Amniotic epithelial cell (primary cell): ENCODE measurements around the gene CD7.

Experiments
- DNase-seq: peaks from one replicate; pipeline ENCODE4 v3.0.0-alpha.2; 2010; ENCODE audit warnings: low read depth

CD7 gene

DNA sequence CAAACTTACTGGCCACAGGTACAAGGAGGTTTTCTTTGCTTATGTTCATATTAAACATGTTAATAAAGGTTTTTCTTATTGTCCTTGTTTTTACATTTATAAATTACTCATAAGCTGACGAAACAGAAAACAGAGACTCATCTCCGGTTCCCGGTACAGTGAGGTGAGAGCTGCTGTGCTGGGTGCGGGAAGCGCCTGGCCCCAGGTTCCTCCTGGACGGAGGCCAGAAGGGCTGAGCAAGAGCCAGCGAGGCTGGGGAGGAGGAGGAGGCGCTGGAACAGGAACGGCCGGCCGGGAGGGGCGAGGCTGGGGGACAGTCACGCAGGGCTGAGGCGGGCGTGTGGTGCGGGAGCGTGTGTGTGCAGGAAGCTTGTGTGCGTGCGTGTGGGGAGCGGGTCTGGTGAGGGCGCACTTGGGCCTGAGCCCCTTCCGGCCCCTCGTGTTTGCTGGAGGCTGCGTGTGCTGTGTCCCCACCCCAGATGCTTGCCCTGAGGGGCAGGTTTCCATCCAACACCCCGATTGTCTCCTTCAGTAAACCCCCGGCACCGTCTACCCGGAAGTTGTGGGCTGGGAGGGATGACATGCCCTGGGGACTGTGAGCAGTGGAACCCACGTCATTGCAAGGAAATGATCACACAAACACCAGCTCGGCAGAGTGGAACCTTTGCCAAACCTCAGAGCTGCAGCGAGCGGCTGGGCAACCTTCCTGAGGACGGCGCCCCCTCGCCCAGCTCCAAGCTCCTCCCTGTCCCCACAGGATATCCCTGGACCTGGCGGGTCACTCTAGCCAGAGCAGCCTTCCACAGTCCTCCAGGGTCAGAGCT is 19.5 kb downstream of the CD7 start:
- DNase-seq: peak; percentile 94

DNA sequence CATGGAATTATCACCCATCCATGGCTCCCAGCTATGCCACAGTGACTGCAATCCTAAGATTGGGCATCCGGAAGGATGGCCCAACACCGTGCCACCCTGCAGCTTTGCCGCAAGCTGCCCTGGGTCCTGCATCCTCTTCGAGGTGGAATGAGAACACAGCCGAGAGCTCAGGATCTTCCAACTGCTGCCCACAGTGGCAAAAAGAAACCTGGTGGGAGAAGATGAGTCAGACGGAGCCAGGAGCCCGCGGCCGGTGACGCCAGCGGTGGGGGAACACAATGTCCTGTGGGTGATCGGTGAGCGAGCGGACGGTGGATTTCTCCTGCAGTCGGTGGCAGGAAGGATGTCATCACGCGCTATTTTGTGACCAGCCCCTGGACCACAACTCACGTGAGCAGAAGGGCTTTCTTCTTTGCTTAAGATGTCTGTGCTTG is 20.1 kb downstream of the CD7 start:
- DNase-seq: peak; percentile 93

GRCh38 chr17:82296511-82297279 is 20.7 kb downstream of the CD7 start:
- peak; percentile 62 for DNase-seq

DNA sequence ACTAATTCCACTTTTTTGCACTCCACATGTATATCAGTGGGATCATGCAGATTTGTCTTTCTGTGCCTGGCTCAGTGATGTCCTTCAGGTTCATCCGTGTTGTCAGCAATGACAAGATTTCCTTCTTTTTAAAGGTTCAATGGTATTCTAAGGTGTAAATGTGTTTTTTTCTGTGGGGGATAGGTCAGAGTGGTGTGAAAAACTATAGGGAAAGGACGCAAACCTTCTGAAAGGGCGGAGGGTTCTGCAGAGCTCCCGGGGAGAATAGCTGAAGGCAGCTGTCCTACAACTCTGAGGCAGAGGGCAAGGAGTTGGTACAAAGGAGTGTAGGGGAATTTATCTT is 22.0 kb downstream of the CD7 start:
- no peak for DNase-seq

GRCh38 chr17:82294064-82294773 is 23.2 kb downstream of the CD7 start:
- no peak for DNase-seq

- peak; percentile 99 for DNase-seq
These were observed 24.9 kb downstream of the CD7 start for GRCh38 chr17:82292251-82293154.

GRCh38 chr17:82291582-82292250 is 25.7 kb downstream of the CD7 start:
- DNase-seq: no peak

- peak; percentile 74 for DNase-seq
These were observed 29.3 kb downstream of the CD7 start for GRCh38 chr17:82287868-82288801.

- DNase-seq: no peak
These were observed 30.2 kb downstream of the CD7 start for GRCh38 chr17:82287013-82287867.

DNA sequence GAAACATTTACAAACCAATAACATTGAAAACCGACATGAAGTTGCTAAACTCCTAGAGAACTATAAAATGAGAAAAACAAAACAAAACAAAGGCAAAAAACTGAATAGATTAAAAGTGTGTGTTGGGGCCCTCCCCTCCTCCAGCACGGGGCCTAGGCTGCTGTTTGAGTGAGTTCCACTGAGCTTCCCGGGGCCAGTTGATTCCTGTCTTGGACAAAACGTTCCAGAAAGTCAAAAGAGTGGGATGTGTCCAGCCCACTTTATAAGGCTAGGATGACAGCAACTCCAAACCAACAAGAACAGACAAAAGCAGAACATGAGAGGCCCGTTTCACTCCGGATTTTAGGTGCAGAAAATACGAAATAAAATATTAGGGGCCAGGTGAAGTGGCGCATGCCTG is 32.3 kb downstream of the CD7 start:
- no peak for DNase-seq

GRCh38 chr17:82283208-82283749 is 34.1 kb downstream of the CD7 start:
- DNase-seq: peak; percentile 82

- DNase-seq: no peak
These were observed 34.9 kb downstream of the CD7 start for GRCh38 chr17:82282239-82283207.

DNA sequence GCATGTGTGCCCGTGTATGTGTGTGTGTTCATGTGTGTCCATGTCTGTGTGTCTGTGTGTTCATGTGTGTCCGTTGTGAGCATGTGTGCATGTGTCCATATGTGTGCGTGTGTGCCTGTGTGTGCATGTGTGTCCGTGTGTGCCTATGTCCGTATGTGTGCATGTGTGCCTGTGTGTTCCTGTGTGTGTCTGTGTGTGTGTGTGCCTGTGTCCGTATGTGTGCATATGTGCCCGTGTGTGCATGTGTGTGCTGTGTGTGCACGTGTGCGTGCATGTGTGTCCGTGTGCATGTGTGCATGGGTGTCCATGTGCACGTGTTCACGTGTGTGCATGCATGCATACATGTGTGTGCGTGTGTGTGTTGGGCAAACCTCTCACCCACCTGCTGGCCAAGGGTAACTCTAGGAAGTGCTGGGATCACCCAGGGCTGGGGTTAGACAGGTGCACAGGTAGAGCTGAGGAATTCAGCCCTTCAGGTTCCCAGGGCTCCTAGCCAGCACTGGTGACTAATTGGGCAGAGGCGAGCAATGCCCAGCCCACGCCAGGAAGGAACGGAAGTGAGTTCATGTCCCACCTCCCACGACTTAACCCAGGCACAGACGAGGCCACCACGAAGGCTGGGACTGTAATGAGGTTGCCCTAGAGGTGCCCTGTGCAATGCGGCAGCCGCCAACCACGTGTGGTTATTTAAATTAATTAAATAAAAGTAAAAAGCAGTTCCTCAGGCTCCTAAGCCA is 35.7 kb downstream of the CD7 start:
- DNase-seq: no peak

DNA sequence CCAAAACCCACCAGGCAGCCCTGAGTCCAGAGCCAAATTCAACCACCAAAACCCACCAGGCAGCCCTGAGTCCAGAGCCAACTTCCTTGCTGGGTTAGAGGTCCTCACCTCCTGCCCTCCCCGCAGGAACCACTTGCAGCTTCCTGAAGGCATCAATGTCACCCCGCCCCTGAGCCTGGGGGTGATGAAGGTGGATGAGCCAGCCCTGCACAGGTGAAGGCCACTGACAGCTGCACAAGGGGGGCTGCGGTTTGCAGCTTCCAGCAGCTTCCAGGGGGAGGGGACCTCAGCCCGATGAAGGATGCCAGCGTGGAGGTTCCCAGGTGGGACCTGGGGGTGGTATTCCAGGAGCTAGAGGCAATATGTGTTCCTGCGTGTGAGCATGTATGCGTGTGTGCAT is 36.3 kb downstream of the CD7 start:
- no peak for DNase-seq

DNA sequence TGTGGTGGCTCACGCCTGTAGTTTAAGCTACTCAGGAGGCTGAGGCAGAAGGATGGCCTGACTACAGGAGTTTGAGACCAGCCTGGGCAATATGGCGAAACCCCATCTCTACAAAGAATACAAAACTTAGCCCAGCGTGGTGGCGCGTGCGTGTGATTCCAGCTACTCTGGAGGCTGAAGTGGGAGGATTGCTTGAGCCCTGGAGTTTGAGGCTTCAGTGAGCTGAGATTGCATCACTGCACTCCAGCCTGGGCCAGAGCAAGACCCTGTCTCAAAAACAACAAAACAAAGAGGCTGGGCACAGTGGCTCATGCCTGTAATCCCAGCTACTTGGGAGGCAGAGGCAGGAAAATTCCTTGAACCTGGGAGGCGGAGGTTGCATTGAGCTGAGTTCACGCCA is 36.9 kb downstream of the CD7 start:
- DNase-seq: no peak

DNA sequence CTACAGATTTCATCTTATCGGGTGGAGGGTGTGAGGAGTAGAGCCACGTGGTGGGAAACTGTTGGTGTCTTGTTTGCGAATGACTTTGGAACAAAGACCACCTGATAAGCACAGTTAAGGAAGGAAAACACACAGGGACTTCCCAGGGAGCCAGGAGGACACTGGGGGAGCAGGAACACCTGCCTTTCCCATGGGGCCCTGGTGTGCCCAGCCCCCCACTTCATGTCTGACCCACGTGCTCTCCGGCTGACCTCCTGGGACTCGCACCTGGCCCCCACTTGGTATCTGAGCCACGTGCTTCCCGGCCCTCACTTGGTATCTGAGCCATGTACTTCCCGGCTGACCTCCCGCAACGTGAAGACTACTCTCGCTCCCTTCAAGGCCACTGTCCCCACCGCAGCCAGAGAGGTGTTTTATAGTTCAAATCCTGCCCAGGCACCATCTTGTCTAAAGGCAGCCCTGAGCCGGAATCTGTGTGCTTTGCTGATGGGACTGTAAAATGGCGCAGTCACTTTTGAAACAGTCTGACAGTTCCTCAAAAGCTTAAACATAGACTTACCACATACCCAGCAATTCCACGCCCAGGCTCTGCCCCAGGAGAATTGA is 38.5 kb downstream of the CD7 start:
- no peak for DNase-seq
